Measurements from ENCODE around the gene PRR20E. TPM values are rescaled to one million over a fixed set of nuclear protein-coding genes. Genes with fewer than 3 reads are reported as not detected.

The PRR20E gene
- not detected in 2 replicates for polyA plus RNA-seq

DNA sequence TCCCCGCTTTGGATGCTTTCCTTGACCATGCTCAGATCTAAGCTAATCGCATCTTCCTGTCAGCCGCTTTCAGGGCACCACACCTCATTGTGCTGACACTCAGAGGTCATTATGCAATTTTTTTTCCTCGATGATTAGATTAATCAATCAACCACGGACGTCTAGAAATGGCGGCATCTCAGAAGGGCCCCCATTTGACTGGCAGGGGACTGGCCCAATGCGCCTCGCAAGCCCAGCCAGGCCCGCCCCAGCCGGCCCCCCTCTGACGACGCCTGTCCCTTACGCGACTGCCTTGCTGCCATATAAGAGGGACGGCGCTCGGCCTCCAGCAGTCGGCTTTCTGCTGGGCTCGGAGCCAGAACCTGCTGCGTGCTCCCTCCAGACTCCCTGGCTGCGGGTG lies at the start of gene PRR20E:
TSS of gene PRR20E (plus strand) at position 301 of the 400 bp plus-strand sequence. CDS start 387 bp downstream, outside the sequence.

DNA sequence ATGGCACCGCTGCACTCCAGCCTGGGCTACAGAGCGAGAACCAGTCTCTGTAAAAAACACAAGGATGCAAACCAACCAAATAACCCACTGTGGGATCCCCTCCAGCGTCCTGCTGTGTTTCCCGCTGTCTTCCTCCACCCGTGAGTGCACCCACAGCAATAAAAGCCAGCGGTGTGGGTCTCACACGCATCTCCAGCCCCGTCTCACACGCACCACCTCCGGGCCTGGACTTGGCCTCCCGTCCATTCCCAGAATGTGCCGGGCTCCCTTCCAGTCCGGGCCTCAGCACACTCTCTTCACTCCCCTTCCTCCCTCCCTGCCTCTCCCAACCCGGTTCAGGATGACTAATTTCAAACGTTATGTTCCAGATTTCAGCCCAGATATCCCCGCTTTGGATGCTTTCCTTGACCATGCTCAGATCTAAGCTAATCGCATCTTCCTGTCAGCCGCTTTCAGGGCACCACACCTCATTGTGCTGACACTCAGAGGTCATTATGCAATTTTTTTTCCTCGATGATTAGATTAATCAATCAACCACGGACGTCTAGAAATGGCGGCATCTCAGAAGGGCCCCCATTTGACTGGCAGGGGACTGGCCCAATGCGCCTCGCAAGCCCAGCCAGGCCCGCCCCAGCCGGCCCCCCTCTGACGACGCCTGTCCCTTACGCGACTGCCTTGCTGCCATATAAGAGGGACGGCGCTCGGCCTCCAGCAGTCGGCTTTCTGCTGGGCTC lies 26.6 kb upstream of the PRR20E start, which contains the start of gene PRR20A:
TSS of gene PRR20A (plus strand) at position 684 of the 734 bp plus-strand sequence. CDS start 387 bp downstream, outside the sequence.

DNA sequence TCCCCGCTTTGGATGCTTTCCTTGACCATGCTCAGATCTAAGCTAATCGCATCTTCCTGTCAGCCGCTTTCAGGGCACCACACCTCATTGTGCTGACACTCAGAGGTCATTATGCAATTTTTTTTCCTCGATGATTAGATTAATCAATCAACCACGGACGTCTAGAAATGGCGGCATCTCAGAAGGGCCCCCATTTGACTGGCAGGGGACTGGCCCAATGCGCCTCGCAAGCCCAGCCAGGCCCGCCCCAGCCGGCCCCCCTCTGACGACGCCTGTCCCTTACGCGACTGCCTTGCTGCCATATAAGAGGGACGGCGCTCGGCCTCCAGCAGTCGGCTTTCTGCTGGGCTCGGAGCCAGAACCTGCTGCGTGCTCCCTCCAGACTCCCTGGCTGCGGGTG lies 19.8 kb upstream of the PRR20E start, which contains the start of gene PRR20B:
TSS of gene PRR20B (plus strand) at position 301 of the 400 bp plus-strand sequence. CDS start 387 bp downstream, outside the sequence.

DNA sequence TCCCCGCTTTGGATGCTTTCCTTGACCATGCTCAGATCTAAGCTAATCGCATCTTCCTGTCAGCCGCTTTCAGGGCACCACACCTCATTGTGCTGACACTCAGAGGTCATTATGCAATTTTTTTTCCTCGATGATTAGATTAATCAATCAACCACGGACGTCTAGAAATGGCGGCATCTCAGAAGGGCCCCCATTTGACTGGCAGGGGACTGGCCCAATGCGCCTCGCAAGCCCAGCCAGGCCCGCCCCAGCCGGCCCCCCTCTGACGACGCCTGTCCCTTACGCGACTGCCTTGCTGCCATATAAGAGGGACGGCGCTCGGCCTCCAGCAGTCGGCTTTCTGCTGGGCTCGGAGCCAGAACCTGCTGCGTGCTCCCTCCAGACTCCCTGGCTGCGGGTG lies 13.2 kb upstream of the PRR20E start, which contains the start of gene PRR20C:
TSS of gene PRR20C (plus strand) at position 301 of the 400 bp plus-strand sequence. CDS start 387 bp downstream, outside the sequence.

DNA sequence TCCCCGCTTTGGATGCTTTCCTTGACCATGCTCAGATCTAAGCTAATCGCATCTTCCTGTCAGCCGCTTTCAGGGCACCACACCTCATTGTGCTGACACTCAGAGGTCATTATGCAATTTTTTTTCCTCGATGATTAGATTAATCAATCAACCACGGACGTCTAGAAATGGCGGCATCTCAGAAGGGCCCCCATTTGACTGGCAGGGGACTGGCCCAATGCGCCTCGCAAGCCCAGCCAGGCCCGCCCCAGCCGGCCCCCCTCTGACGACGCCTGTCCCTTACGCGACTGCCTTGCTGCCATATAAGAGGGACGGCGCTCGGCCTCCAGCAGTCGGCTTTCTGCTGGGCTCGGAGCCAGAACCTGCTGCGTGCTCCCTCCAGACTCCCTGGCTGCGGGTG lies 6.7 kb upstream of the PRR20E start, which contains the start of gene PRR20D:
TSS of gene PRR20D (plus strand) at position 301 of the 400 bp plus-strand sequence. CDS start 387 bp downstream, outside the sequence.

Other genes starting within 250 kb of the PRR20E start
- gene PRR20A, start 26.3 kb upstream of the PRR20E start, polyA plus RNA-seq = not detected in 2 replicates
- not detected in 2 replicates for gene PRR20B, start 19.7 kb upstream of the PRR20E start, polyA plus RNA-seq
- not detected in 2 replicates for gene PRR20C, start 13.1 kb upstream of the PRR20E start, polyA plus RNA-seq
- not detected in 2 replicates for gene PRR20D, start 6.6 kb upstream of the PRR20E start, polyA plus RNA-seq